Thyroid gland (tissue), 4 donors: ENCODE measurements around the gene ASIC1.

Experiments used
- CTCF ChIP-seq, 6 experiments: fragments of 200-600 bp in 3 of 6; fragments of 450-650 bp in 3 of 6; sonication (generic) in 3 of 6; IDR thresholded peaks; one replicate each; pipeline ENCODE4 v1.5.1; 2016 to 2019; ENCODE audit warnings: antibody characterized with exemption in 6 of 6, mild to moderate bottlenecking in 2 of 6, inconsistent platforms in 1 of 6, moderate library complexity in 1 of 6
- POLR2A ChIP-seq, 2 donors: fragments of 450-650 bp; IDR thresholded peaks; one replicate each; pipeline ENCODE4 v1.6.1; 2017; ENCODE audit warnings: antibody characterized with exemption in 2 of 2, mild to moderate bottlenecking in 2 of 2, moderate library complexity in 1 of 2

GRCh38 chr12:50087995-50088394 lies 30.6 kb downstream of the ASIC1 start:
- TF ChIP-seq CTCF (IDR thresholded peaks at IDR 0.05) (no peak), POLR2A (IDR thresholded peaks at IDR 0.05) (no peak)
